Measurements from ENCODE around the gene PPEF1. TPM values are rescaled to one million over a fixed set of nuclear protein-coding genes. Genes with fewer than 3 reads are reported as not detected.

Gene PPEF1
- total and polyA plus RNA-seq, 2 of the 4 experiments (the other 2 are of a cell fraction), result not detected

- dilution Hi-C loops (cut with HindIII; ENCODE audit: low sequenced_read_pairs, unreplicated experiment), result no loop called here
- H3K36me3 ChIP-seq (ENCODE audit: control insufficient read depth, insufficient read depth, low read length), result no peaks in the 10 kb centered on the region
- H3K27me3 ChIP-seq (ENCODE audit: control insufficient read depth, insufficient read depth, low read length), result no peaks in the 10 kb centered on the region
- no peaks in the 10 kb centered on the region for H3K9me3 ChIP-seq (ENCODE audit: control insufficient read depth, insufficient read depth, low read length)
- no peak overlapping the region for H4K8ac ChIP-seq (ENCODE audit: low read depth in 2 of 2, low read length in 2 of 2)
- in situ Hi-C loops (cut with MboI; ENCODE audit: low sequenced_read_pairs), result no loop called here
- no peak overlapping the region for H2BK120ac ChIP-seq (ENCODE audit: low read depth, low read length)
- H3K4me3 ChIP-seq (ENCODE audit: insufficient read depth, low read depth, low read length), result no peak overlapping the region
- no TSS peak for BruUV-seq (replicated peaks)
- no peak for TF ChIP-seq MAFK (IDR thresholded peaks at IDR 0.05; ENCODE audit: low read depth, low read length)
- no peak for TF ChIP-seq RAD21 (IDR thresholded peaks at IDR 0.05; ENCODE audit: low read length)
- TF ChIP-seq ELK1 (IDR thresholded peaks at IDR 0.05; ENCODE audit: borderline replicate concordance, low read depth, low read length), result no peak
- TF ChIP-seq CTCF (conservative IDR thresholded peaks at IDR 0.05; ENCODE audit: low read depth, low read length), result no peak
- no peak for TF ChIP-seq NFE2L2 (IDR thresholded peaks at IDR 0.05; ENCODE audit: low read depth, low read length)
- TF ChIP-seq RCOR1 (IDR thresholded peaks at IDR 0.05; ENCODE audit: insufficient replicate concordance, low read length), result no peak
- TF ChIP-seq FOS (IDR thresholded peaks at IDR 0.05; ENCODE audit: low read depth, low read length), result no peak
- no peak for TF ChIP-seq SMC3 (IDR thresholded peaks at IDR 0.05; ENCODE audit: low read depth, low read length)
- TF ChIP-seq CEBPB (IDR thresholded peaks at IDR 0.05; ENCODE audit: low read depth, low read length), result no peak
- no peak for TF ChIP-seq MAZ (IDR thresholded peaks at IDR 0.05; ENCODE audit: borderline replicate concordance, low read depth, low read length)
- TF ChIP-seq USF2 (IDR thresholded peaks at IDR 0.05; ENCODE audit: low read depth, low read length), result no peak
- no peak for TF ChIP-seq RFX5 (IDR thresholded peaks at IDR 0.05; ENCODE audit: low read depth, low read length)
- TF ChIP-seq CHD1 (IDR thresholded peaks at IDR 0.05; ENCODE audit: low read depth, low read length), result no peak
- TF ChIP-seq MXI1 (IDR thresholded peaks at IDR 0.05; ENCODE audit: borderline replicate concordance, low read depth, low read length), result no peak
- no peak for TF ChIP-seq POLR2A (IDR thresholded peaks at IDR 0.05; ENCODE audit: low read depth, low read length)
- TF ChIP-seq BHLHE40 (IDR thresholded peaks at IDR 0.05; ENCODE audit: low read depth, low read length), result no peak
- H4K20me1 ChIP-seq (ENCODE audit: insufficient read depth, low read length), result no peaks in the 10 kb centered on the region
- no peak overlapping the region for H3K4me2 ChIP-seq (ENCODE audit: low read depth, low read length)
- no peak overlapping the region for H3K9ac ChIP-seq (ENCODE audit: low read depth, low read length)
- no peak overlapping the region for H3K14ac ChIP-seq (replicated peaks; ENCODE audit: low read depth, low read length)
- no peaks in the 10 kb centered on the region for H3K79me1 ChIP-seq (ENCODE audit: low read depth in 1 of 2, low read length in 2 of 2)
- no peak overlapping the region for H4K91ac ChIP-seq (ENCODE audit: insufficient read depth, low read depth, low read length)
- DNase-seq (no peak), ATAC-seq (ENCODE audit: low read depth) (no peak)
- no peak overlapping the region for H3K18ac ChIP-seq (ENCODE audit: low read depth, low read length)
- no peak overlapping the region for H2AK5ac ChIP-seq (ENCODE audit: low read depth, low read length)
- H3K4ac ChIP-seq (ENCODE audit: low read depth, low read length), result no peak overlapping the region
- intact Hi-C loops (cut with micrococcal nuclease), result no loop called here
- no peak overlapping the region for H2BK15ac ChIP-seq (ENCODE audit: low read depth, low read length)
- no peak overlapping the region for H2BK20ac ChIP-seq (ENCODE audit: low read depth, low read length)
- no peak overlapping the region for H2BK5ac ChIP-seq (ENCODE audit: low read depth, low read length, poor library complexity, severe bottlenecking)
- H4K5ac ChIP-seq (ENCODE audit: low read depth, low read length), result no peak overlapping the region
- no peak overlapping the region for H2AK9ac ChIP-seq (replicated peaks; ENCODE audit: low read depth, low read length, poor library complexity)
- H3K9me1 ChIP-seq (ENCODE audit: insufficient read depth, low read length), result no peaks in the 10 kb centered on the region
- H3K27ac ChIP-seq (ENCODE audit: insufficient read depth, low read length), result no peak overlapping the region
- H3K56ac ChIP-seq (ENCODE audit: extremely low read depth, insufficient read depth, low read length), result no peak overlapping the region
- H2AFZ ChIP-seq (replicated peaks; ENCODE audit: low read length, poor library complexity), result no peak overlapping the region
- ChIA-PET POLR2A (ENCODE audit: unreplicated experiment) (no interaction called here), CTCF (interaction anchor here (0.7 to 0.9 kb wide), 2 partner anchors 9 to 29 kb away, joined by 3 read pairs; no protein-coding TSS in a partner anchor)
- no peaks in the 10 kb centered on the region for H3K4me1 ChIP-seq (ENCODE audit: control insufficient read depth, insufficient read depth, low read length)
- H3K23ac ChIP-seq (ENCODE audit: low read depth, low read length), result no peak overlapping the region
Observed at GRCh38 chrX:18809641-18810040, 102.2 kb downstream of the PPEF1 start.
